ENCODE measurements around the gene ATP8B1.

ATP8B1 gene

GRCh38 chr18:57784801-57785114 is 18.4 kb downstream of the ATP8B1 start:
- Histone ChIP-seq H3K27me3 (replicated peaks; ENCODE audit: control insufficient read depth, insufficient read depth, low read length) (no peaks in the 10 kb centered on the region), H3K4me3 (replicated peaks; ENCODE audit: low read depth, low read length) (no peak overlapping the region), H3K36me3 (ENCODE audit: control insufficient read depth, insufficient read depth, low read length) (no peaks in the 10 kb centered on the region)
- DNase-seq (ENCODE audit: extremely low read depth, insufficient read length), result no peak
- no peak for TF ChIP-seq CTCF (IDR thresholded peaks at IDR 0.05; ENCODE audit: insufficient read depth, low read length, poor library complexity, severe bottlenecking)

GRCh38 chr18:57784034-57784800 is 18.9 kb downstream of the ATP8B1 start:
- no peak for TF ChIP-seq CTCF (IDR thresholded peaks at IDR 0.05; ENCODE audit: insufficient read depth, low read length, poor library complexity, severe bottlenecking)
- Histone ChIP-seq H3K27me3 (replicated peaks; ENCODE audit: control insufficient read depth, insufficient read depth, low read length) (no peaks in the 10 kb centered on the region), H3K36me3 (ENCODE audit: control insufficient read depth, insufficient read depth, low read length) (no peaks in the 10 kb centered on the region), H3K4me3 (replicated peaks; ENCODE audit: low read depth, low read length) (no peak overlapping the region)
- no peak for DNase-seq (ENCODE audit: extremely low read depth, insufficient read length)

- DNase-seq (ENCODE audit: extremely low read depth, insufficient read length), result no peak
- no peak overlapping the region for H3K4me3 ChIP-seq (replicated peaks; ENCODE audit: low read depth, low read length)
- no peak for TF ChIP-seq CTCF (IDR thresholded peaks at IDR 0.05; ENCODE audit: insufficient read depth, low read length, poor library complexity, severe bottlenecking)
- no peaks in the 10 kb centered on the region for H3K36me3 ChIP-seq (ENCODE audit: control insufficient read depth, insufficient read depth, low read length)
- no peaks in the 10 kb centered on the region for H3K27me3 ChIP-seq (replicated peaks; ENCODE audit: control insufficient read depth, insufficient read depth, low read length)
These were observed 21.1 kb downstream of the ATP8B1 start for GRCh38 chr18:57782049-57782448.

GRCh38 chr18:57780706-57781347 is 22.3 kb downstream of the ATP8B1 start:
- H3K27me3 ChIP-seq (replicated peaks; ENCODE audit: control insufficient read depth, insufficient read depth, low read length), result no peaks in the 10 kb centered on the region
- DNase-seq (ENCODE audit: extremely low read depth, insufficient read length), result no peak
- no peak overlapping the region for H3K4me3 ChIP-seq (replicated peaks; ENCODE audit: low read depth, low read length)
- TF ChIP-seq CTCF (IDR thresholded peaks at IDR 0.05; ENCODE audit: insufficient read depth, low read length, poor library complexity, severe bottlenecking), result no peak
- H3K36me3 ChIP-seq (ENCODE audit: control insufficient read depth, insufficient read depth, low read length), result no peaks in the 10 kb centered on the region

GRCh38 chr18:57780318-57780705 is 22.8 kb downstream of the ATP8B1 start:
- TF ChIP-seq CTCF (IDR thresholded peaks at IDR 0.05; ENCODE audit: insufficient read depth, low read length, poor library complexity, severe bottlenecking), result no peak
- Histone ChIP-seq H3K27me3 (replicated peaks; ENCODE audit: control insufficient read depth, insufficient read depth, low read length) (no peaks in the 10 kb centered on the region), H3K36me3 (ENCODE audit: control insufficient read depth, insufficient read depth, low read length) (no peaks in the 10 kb centered on the region), H3K4me3 (replicated peaks; ENCODE audit: low read depth, low read length) (no peak overlapping the region)
- no peak for DNase-seq (ENCODE audit: extremely low read depth, insufficient read length)
